GM12865 (cell line): ENCODE data around the gene IP6K3.

ENCODE experiments used
- DNase-seq: peaks from one replicate; pipeline ENCODE4 v3.0.0; 2010; ENCODE audit warnings: low read depth
- H3K4me3 ChIP-seq: 2 replicates; pipeline ENCODE4 v1.5.1; 2011; ENCODE audit warnings: mild to moderate bottlenecking, low read depth, low read length, control low read depth
- TF ChIP-seq, protein P1 (sequence below): IDR thresholded peaks from 2 replicates; pipeline ENCODE4 v1.5.1; 2011; ENCODE audit warnings: low read length, control low read depth, low read depth, inconsistent platforms; ENCODE audit not compliant: insufficient read depth; ENCODE audit errors: missing control alignments

IP6K3 gene

DNA sequence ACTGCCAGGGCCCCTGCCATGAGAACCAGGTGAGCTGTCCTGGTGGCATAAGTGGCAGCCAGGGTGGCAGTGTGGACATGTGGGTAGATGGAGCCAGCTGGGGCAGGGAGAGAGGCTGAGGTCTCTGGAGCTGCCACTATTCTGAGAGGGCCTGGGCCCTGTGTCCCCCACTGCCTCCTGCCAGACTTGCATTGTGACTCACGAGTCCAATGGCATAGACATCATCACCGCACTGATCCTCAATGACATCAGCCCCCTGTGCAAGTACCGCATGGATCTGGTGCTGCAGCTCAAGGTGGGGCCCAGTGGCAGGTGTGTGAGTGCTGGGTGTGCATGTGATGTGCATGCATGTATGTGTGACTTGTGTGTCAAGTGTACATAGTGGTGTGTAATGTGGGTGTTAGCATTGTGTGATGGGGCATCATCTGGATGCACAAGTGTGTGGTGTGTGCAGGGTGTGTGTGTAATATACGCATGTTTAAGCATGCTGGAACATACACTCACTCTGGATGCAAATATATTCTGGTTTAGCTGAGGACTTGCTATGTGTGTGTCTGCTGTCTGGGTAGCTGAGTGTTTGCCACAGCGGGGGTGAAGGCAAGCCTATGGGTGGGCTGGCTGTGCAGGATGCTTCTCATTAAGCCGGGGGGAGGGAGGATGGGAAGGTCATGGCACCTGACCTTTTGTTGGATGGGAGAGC is 60.3 kb downstream of the IP6K3 start:
- H3K4me3 ChIP-seq: no peak overlapping the region
- TF ChIP-seq, protein P1, sequence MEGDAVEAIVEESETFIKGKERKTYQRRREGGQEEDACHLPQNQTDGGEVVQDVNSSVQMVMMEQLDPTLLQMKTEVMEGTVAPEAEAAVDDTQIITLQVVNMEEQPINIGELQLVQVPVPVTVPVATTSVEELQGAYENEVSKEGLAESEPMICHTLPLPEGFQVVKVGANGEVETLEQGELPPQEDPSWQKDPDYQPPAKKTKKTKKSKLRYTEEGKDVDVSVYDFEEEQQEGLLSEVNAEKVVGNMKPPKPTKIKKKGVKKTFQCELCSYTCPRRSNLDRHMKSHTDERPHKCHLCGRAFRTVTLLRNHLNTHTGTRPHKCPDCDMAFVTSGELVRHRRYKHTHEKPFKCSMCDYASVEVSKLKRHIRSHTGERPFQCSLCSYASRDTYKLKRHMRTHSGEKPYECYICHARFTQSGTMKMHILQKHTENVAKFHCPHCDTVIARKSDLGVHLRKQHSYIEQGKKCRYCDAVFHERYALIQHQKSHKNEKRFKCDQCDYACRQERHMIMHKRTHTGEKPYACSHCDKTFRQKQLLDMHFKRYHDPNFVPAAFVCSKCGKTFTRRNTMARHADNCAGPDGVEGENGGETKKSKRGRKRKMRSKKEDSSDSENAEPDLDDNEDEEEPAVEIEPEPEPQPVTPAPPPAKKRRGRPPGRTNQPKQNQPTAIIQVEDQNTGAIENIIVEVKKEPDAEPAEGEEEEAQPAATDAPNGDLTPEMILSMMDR: no peak
- DNase-seq: no peak

DNA sequence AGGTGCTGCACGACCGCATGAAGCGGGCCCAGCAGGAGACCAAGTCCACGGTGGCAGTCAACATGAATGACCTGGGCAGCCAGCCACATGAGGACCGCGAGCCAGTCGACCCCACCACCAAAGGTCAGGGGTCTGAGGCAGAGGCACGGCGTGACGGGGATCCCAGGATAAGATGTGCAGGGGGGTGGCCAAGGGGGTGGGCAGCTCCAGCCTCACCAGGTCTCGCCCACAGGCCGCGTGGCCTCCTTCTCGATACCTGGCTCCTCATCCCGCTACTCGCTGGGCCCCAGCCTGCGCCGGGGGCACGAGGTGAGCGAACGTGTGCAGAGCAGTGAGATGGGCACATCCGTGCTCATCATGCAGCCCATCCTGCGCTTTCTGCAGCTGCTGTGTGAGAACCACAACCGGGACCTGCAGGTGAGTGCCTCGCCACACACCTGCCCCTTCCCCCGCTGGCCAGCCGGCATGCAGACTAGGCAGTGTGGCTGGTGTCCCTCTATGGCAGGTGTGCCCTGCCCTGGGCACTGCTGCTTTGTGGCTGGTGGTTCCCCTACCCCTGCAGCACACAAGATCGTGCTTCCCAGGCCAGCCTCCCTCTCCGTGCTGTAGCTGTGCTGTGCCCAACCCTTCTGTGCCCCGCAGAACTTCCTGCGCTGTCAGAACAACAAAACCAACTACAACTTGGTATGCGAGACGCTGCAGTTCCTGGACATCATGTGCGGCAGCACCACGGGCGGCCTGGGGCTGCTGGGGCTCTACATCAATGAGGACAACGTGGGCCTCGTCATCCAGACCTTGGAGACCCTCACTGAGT is 61.1 kb downstream of the IP6K3 start:
- no peak for DNase-seq
- no peak overlapping the region for H3K4me3 ChIP-seq
- TF ChIP-seq, protein P1: no peak

DNA sequence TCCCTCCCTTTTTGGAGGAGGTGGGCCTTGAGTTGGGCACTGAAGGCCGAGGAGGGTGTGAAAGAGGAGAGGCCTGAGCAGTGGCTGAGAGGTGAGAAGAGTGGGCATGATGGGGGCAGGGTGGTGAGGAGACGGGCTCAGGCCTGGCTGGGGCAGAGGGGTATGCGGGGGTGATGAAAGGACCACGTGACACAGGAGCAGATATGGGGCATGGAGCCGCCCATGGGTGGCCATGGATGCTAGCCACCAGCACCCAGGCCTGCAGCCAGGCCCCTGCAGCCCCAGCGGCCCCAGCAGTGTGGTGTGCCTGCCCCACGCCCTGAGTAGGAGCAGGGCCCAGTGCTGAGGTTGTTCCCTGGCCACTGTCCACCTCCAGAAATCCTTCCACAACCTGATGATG is 61.7 kb downstream of the IP6K3 start:
- no peak for DNase-seq
- TF ChIP-seq, protein P1: no peak
- no peak overlapping the region for H3K4me3 ChIP-seq

DNA sequence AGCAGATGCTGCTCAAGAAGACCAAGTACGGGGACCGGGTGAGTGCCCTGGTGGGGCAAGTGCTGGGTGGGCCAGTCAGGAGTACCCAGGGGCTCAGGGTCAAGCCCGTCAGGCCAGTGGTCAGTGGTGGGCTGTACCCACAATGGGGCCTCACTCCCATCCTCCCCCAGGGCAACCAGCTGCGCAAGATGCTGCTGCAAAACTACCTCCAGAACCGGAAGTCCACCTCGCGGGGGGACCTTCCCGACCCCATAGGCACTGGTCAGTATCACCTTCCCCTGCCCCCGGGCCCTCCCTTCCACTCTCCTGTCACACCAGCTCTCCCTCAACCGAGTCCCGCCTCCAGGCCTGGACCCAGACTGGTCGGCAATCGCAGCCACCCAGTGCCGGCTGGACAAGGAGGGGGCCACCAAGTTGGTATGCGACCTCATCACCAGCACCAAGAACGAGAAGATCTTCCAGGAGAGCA is 62.2 kb downstream of the IP6K3 start:
- no peak for DNase-seq
- TF ChIP-seq, protein P1: no peak
- no peak overlapping the region for H3K4me3 ChIP-seq

DNA sequence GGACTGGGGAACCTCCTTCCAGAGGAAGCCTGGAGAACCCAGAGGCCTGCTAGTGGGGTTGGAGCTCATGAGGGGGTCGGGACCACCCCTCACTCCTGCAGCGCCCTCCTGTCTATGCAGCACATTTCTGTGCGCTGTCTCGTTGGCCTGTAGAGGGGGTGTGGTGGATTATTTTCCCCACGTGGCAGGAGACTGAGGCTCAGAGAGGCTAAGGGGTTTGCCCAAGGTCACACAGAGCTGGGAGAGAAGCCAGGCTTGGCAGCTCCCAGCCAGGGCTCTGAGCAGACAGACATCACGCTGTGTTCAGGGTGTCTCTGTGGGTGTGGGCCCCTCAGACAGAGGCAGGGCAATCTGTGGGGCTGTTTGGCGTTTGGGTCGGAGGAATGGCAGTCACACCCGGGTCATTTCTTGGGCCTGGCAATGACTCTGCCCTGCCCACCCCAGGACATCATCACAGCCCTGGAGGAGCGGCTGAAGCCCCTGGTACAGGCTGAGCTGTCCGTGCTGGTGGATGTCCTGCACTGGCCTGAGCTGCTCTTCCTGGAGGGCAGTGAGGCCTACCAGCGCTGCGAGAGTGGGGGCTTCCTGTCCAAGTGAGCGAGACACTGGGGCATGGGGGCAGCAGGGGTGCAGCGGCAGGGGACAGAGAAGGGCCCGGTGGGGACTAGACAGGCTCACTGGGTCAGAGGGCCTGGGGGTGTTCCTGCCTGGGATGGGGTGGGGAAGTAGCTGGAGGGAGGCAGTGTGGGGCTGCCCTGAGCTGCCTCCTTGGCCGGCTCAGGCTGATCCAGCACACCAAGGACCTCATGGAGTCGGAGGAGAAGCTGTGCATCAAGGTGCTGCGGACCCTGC is 62.9 kb downstream of the IP6K3 start:
- TF ChIP-seq, protein P1: no peak
- H3K4me3 ChIP-seq: no peak overlapping the region
- no peak for DNase-seq

DNA sequence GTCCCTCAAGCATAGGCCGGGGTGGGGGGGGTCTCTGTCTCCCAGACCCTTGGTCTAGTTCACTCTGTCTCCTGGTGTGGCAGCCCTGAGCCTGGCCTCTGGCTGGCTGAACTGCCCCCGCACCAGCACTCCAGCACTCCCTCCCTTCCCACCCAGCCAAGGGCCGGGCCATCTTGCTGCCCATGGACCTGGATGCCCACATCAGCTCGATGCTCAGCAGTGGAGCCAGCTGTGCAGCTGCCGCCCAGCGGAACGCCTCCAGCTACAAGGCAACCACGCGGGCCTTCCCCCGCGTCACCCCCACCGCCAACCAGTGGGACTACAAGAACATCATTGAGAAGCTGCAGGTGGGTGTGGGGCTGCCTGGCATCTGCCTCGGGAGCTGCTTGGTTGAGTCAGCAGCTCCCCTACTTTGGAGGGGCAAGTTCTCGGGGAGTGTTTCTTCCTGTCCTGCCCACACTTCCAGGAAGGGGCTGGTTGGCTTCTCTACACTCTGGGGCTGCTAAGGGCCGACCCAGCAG is 63.6 kb downstream of the IP6K3 start:
- no peak overlapping the region for H3K4me3 ChIP-seq
- no peak for DNase-seq
- TF ChIP-seq, protein P1: no peak
